ENCODE results near the gene SPATS2L. TPM values are rescaled to one million over a fixed set of nuclear protein-coding genes. Genes with fewer than 3 reads are reported as not detected.
A peak's percentile ranks its signal among the peaks of the same experiment; 100 is the strongest.

The SPATS2L gene
- total and polyA plus RNA-seq, 2 of the 13 experiments (the other 11 are each of a cell fraction or from before 2014, with no cell fraction given) = 154 to 212 TPM

DNA sequence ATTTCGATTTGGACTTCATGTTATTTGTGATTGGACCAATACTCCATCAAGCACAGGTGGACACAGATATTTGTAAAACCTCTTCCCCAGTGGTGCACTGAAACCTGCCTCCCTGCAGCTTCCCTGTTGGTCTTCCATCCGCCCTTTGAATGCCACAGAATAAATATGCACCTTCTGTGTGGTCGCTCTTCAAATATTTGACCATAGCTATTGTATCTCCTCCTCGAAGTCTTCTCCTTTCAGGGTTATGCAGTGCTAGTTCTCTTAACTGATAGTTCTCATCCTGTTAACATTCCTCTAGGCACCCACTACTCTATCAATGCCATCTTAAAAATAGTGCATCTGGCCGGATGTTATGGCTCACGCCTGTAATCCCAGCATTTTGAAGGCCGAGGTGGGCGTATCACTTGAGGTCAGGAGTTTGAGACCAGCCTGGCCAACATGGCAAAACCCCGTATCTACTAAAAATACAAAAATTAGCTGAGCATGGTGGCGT lies 12.5 kb downstream of the SPATS2L start (continued):
- TF ChIP-seq ZNF691 (CRISPR knock-in tag; IDR thresholded peaks at IDR 0.05; ENCODE audit: borderline replicate concordance, low read depth) (peak; percentile 84; the same call in 1 of the 2 replicates), ZNF646 (CRISPR knock-in tag; IDR thresholded peaks at IDR 0.05) (no peak), CC2D1A (CRISPR knock-in tag; IDR thresholded peaks at IDR 0.05) (no peak), HNF1A (IDR thresholded peaks at IDR 0.05; ENCODE audit: low read depth) (peak; percentile 66; the same call in 1 of the 2 replicates), HNF1A (CRISPR knock-in tag; IDR thresholded peaks at IDR 0.05; ENCODE audit: borderline replicate concordance) (peak; percentile 96), HDAC1 (CRISPR knock-in tag; IDR thresholded peaks at IDR 0.05) (peak; percentile 92), SP2 (CRISPR knock-in tag; IDR thresholded peaks at IDR 0.05) (no peak), CEBPG (CRISPR knock-in tag; IDR thresholded peaks at IDR 0.05) (no peak), ZFP41 (CRISPR knock-in tag; IDR thresholded peaks at IDR 0.05; ENCODE audit: borderline replicate concordance) (no peak), ZNF101 (CRISPR knock-in tag; IDR thresholded peaks at IDR 0.05; ENCODE audit: borderline replicate concordance, low read depth) (0 out of 2 replicates have a peak, but pooled peaks have one; percentile 27), ATF1 (CRISPR knock-in tag; IDR thresholded peaks at IDR 0.05) (no peak), NR2F2 (IDR thresholded peaks at IDR 0.05; ENCODE audit: borderline replicate concordance, low read depth) (peak; percentile 78), TSC22D2 (CRISPR knock-in tag; IDR thresholded peaks at IDR 0.05; ENCODE audit: borderline replicate concordance) (no peak), ZNF331 (CRISPR knock-in tag; IDR thresholded peaks at IDR 0.05) (peak; percentile 74; the same call in 1 of the 2 replicates), KMT2A (CRISPR knock-in tag; IDR thresholded peaks at IDR 0.05) (peak; percentile 71; the same call in 1 of the 2 replicates), ZSCAN5A (CRISPR knock-in tag; IDR thresholded peaks at IDR 0.05; ENCODE audit: borderline replicate concordance) (peak; percentile 81; the same call in 1 of the 2 replicates), RARA (CRISPR knock-in tag; IDR thresholded peaks at IDR 0.05) (peak; percentile 92), ZNF572 (CRISPR knock-in tag; IDR thresholded peaks at IDR 0.05) (no peak)
